ENCODE results near the gene SPHK1. TPM values are rescaled to one million over a fixed set of nuclear protein-coding genes. Genes with fewer than 3 reads are reported as not detected.

SPHK1 gene
- polyA plus RNA-seq, 1 donor from 2014 or later: 2.7 TPM

GRCh38 chr17:76404976-76405563 lies 20.7 kb downstream of the SPHK1 start:
- H3K9me2 ChIP-seq (ENCODE audit: insufficient read depth, low read length): no peaks in the 10 kb centered on the region
- H3K9me3 ChIP-seq (ENCODE audit: low read length): no peaks in the 10 kb centered on the region
- H3K36me3 ChIP-seq (ENCODE audit: insufficient read depth, low read length): no peaks in the 10 kb centered on the region
- H3F3A ChIP-seq (ENCODE audit: insufficient read depth, low read length, poor library complexity, severe bottlenecking): no peaks in the 10 kb centered on the region
- no peaks in the 10 kb centered on the region for H4K20me1 ChIP-seq (ENCODE audit: insufficient read depth)
- H3K9ac ChIP-seq (ENCODE audit: low read length): no peak overlapping the region
- peaks cover 3% of the 10 kb centered on the region for H3K79me2 ChIP-seq (replicated peaks; ENCODE audit: insufficient read depth, low read length)
- H3K27me3 ChIP-seq (ENCODE audit: insufficient read depth, low read depth, low read length): no peaks in the 10 kb centered on the region
- H3K27ac ChIP-seq (ENCODE audit: low read length): no peak overlapping the region
- H3K4me3 ChIP-seq (ENCODE audit: low read length): no peak overlapping the region
- TF ChIP-seq TAF1 (IDR thresholded peaks at IDR 0.05; ENCODE audit: low read depth) (no peak), RAD21 (conservative IDR thresholded peaks at IDR 0.05) (no peak), POLR2AphosphoS5 (IDR thresholded peaks at IDR 0.05) (no peak), SMC3 (conservative IDR thresholded peaks at IDR 0.05; ENCODE audit: poor library complexity) (no peak), REST (IDR thresholded peaks at IDR 0.05; ENCODE audit: borderline replicate concordance) (no peak), MXI1 (conservative IDR thresholded peaks at IDR 0.05; ENCODE audit: poor library complexity, severe bottlenecking) (no peak), CTCF (IDR thresholded peaks at IDR 0.05; ENCODE audit: poor library complexity, severe bottlenecking) (no peak), EP300 (conservative IDR thresholded peaks at IDR 0.05; ENCODE audit: poor library complexity, severe bottlenecking) (no peak), EZH2 (IDR thresholded peaks at IDR 0.05; ENCODE audit: borderline replicate concordance, insufficient read depth, low read length, poor library complexity, severe bottlenecking) (no peak)
- no peak overlapping the region for H2AFZ ChIP-seq (ENCODE audit: low read depth, low read length)
- H3K4me2 ChIP-seq (ENCODE audit: low read length): no peak overlapping the region

GRCh38 chr17:76405607-76405966 lies 21.2 kb downstream of the SPHK1 start:
- no peak overlapping the region for H3K4me2 ChIP-seq (ENCODE audit: low read length)
- H3K27ac ChIP-seq (ENCODE audit: low read length): no peak overlapping the region

More at GRCh38 chr17:76405607-76405966, 21.2 kb downstream of the SPHK1 start:
- Histone ChIP-seq H3K9me2 (ENCODE audit: insufficient read depth, low read length) (no peaks in the 10 kb centered on the region), H3K79me2 (replicated peaks; ENCODE audit: insufficient read depth, low read length) (peaks cover 3% of the 10 kb centered on the region), H2AFZ (ENCODE audit: low read depth, low read length) (no peak overlapping the region), H3K4me3 (ENCODE audit: low read length) (no peak overlapping the region), H4K20me1 (ENCODE audit: insufficient read depth) (no peaks in the 10 kb centered on the region), H3K36me3 (ENCODE audit: insufficient read depth, low read length) (no peaks in the 10 kb centered on the region), H3K27me3 (ENCODE audit: insufficient read depth, low read depth, low read length) (no peaks in the 10 kb centered on the region), H3K9ac (ENCODE audit: low read length) (no peak overlapping the region), H3F3A (ENCODE audit: insufficient read depth, low read length, poor library complexity, severe bottlenecking) (no peaks in the 10 kb centered on the region), H3K9me3 (ENCODE audit: low read length) (no peaks in the 10 kb centered on the region)
- no peak for TF ChIP-seq MXI1 (conservative IDR thresholded peaks at IDR 0.05; ENCODE audit: poor library complexity, severe bottlenecking)
- TF ChIP-seq SMC3 (conservative IDR thresholded peaks at IDR 0.05; ENCODE audit: poor library complexity): no peak
- TF ChIP-seq CTCF (IDR thresholded peaks at IDR 0.05; ENCODE audit: poor library complexity, severe bottlenecking): no peak
- no peak for TF ChIP-seq REST (IDR thresholded peaks at IDR 0.05; ENCODE audit: borderline replicate concordance)

All from neural cell (in vitro differentiated cells).